Measurements from ENCODE around the gene NOG. TPM values are rescaled to one million over a fixed set of nuclear protein-coding genes. Genes with fewer than 3 reads are reported as not detected.

Gene NOG
- total RNA-seq, 1 donor from 2014 or later = 0.70 TPM

GRCh38 chr17:56624912-56625311, 31.4 kb downstream of the NOG start:
- intact Hi-C loops (cut with DNase I) = no loop called here

DNA sequence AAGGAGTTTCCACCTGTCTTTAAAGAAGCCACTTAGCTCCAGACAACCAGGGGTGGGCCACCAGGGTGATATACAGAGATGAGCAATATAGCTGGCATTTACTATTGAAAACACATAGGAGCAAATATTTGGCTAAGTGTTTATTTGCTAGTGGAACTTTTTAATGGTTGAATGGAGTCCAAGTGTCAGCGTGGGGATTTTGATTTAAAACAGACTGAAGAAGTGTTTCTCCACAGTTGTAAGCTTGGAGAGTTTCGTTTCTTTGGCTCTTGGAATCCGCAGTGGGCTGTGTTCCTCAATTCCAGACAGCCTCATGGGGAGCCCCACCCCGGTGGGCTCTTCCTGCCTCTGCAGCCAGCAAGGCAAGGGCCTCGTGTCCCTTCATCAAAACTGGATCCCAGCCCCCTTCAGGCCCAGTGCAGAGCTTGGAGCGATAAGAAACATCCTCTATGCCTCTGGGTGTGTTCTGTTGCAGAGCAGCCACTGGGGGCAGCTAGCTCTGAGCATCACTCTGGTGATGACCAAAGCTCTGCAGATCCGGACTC, 36.1 kb downstream of the NOG start:
- ATAC-seq (no peak), DNase-seq (ENCODE audit: missing footprints) (no peak)
- intact Hi-C loops (cut with DNase I) = no loop called here

More at GRCh38 chr17:56624912-56625311, 31.4 kb downstream of the NOG start:
- ATAC-seq = no peak
- DNase-seq (ENCODE audit: missing footprints) = no peak

- no peak for ATAC-seq
- no peak for DNase-seq (ENCODE audit: missing footprints)
- intact Hi-C loops (cut with DNase I) = no loop called here
Observed at GRCh38 chr17:56630202-56630601, 36.7 kb downstream of the NOG start.

GRCh38 chr17:56633681-56634080, 40.2 kb downstream of the NOG start:
- intact Hi-C loops (cut with DNase I) = no loop called here
- ATAC-seq (no peak), DNase-seq (ENCODE audit: missing footprints) (no peak)

DNA sequence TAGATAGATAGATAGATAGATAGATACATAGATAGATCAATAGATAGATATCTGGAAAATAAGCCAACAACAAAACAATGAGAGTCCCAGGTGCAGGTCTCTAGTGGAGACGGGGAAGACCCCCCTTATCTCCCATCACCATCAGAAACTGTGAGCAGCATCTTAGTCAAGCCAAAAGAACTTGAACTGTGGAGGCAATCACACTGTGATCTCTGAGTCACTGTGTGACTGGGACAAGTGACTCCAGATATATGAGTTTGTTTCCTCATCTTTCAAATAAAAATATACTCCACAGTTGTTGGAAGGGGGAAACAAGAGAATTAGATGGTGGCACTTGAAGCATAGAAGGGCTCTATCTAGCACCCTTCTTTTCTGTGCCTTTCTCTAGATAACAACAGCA, 42.1 kb downstream of the NOG start:
- ATAC-seq (no peak), DNase-seq (ENCODE audit: missing footprints) (no peak)
- intact Hi-C loops (cut with DNase I) = no loop called here

DNA sequence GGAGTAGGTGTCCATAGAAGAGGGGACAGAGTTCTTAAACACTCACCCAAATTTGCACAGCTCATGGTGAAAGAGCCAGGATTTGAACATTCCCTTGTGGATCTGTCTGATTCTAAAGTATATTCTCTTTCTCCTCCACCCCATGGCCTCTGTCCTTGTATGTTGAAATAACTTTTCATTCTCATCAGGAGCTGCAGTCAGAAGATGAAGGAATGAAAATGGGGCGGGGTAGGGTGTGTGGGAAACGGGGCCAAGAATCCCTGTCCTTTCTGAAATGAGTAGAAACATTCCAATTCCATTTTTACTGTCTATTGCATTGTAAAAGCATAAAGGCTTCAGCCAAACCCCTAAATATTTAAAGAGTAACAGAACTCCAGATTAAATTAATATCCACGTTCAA, 42.8 kb downstream of the NOG start:
- DNase-seq (ENCODE audit: missing footprints) (no peak), ATAC-seq (no peak)
- intact Hi-C loops (cut with DNase I) = no loop called here

DNA sequence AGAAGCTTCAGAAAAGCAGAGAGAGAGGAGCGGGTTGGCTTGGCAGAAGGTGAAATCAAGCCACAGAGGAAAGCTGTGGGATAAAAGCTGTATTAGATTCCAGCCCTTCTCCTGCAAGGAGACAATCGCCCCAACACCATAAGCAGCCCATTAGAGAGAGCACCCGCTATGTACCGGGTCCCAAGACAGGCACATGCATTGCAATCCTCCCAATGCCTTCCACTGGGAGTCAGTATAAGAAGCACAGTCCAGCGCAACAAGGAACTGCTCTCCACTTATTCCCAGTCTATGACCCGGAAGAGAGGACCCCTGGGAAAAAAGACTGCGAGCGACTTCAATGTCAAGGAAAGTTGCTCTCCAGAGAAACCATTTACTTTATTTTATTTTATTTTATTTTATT, 43.8 kb downstream of the NOG start:
- DNase-seq (ENCODE audit: missing footprints) (no peak), ATAC-seq (no peak)
- intact Hi-C loops (cut with DNase I) = no loop called here

GRCh38 chr17:56638591-56639051, 45.1 kb downstream of the NOG start:
- no peak for DNase-seq (ENCODE audit: missing footprints)
- intact Hi-C loops (cut with DNase I) = no loop called here
- no peak for ATAC-seq

- intact Hi-C loops (cut with DNase I) = no loop called here
- DNase-seq (ENCODE audit: missing footprints) (no peak), ATAC-seq (no peak)
Observed at GRCh38 chr17:56639517-56639916, 46.0 kb downstream of the NOG start.

DNA sequence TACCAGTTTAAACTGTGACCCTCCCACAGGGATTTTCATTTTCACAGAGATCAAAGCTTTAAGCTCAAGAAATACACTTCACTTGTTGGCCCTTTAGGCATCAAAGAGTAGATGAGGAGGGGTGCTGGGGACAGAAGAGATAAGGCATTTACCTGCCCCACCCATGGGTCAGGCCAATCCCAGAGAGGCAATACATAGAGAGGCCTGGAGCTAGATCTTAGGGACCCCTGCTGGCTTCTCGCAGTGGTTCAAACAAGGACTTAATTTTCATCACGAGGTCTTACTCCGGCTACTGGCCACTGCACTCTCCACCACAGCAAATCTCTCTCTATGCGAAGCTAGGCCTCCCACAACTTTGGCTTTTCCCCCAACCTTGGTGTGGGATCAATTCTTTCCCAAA, 46.6 kb downstream of the NOG start:
- ATAC-seq (no peak), DNase-seq (ENCODE audit: missing footprints) (no peak)
- intact Hi-C loops (cut with DNase I) = no loop called here

GRCh38 chr17:56641373-56641772, 47.9 kb downstream of the NOG start:
- no peak for ATAC-seq
- no peak for DNase-seq (ENCODE audit: missing footprints)
- intact Hi-C loops (cut with DNase I) = no loop called here

DNA sequence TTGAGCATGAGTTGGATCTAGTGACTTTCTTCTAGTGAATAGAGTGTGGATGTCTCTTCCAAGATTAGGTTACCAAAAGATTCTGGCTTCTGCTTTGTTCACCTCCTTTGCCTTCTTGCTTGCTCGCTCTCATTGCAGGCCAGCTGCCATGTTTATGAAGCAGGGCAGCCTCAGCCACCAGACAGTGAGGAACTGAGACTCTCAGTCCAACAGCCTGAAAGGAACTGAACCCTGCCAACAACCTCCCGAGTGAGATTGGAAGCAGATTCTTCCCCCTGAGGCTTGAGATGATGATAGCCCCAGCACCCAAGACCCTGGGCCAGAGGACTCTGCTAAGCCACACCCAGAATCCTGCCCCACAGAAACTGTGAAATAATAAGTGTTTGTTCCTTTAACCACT, 48.4 kb downstream of the NOG start:
- intact Hi-C loops (cut with DNase I) = no loop called here
- DNase-seq (ENCODE audit: missing footprints) (no peak), ATAC-seq (no peak)

GRCh38 chr17:56642424-56642823, 48.9 kb downstream of the NOG start:
- ATAC-seq (no peak), DNase-seq (ENCODE audit: missing footprints) (no peak)
- intact Hi-C loops (cut with DNase I) = no loop called here

Other genes starting within 250 kb of the NOG start
- 1.1 TPM for gene C17orf67, start 240.2 kb downstream of the NOG start, total RNA-seq
- gene DGKE, start 240.5 kb downstream of the NOG start, total RNA-seq = 3.0 TPM